GM12892 (cell line): ENCODE data around the gene GOLGA5.

Experiments
- POLR2A ChIP-seq: IDR thresholded peaks from 2 replicates; pipeline ENCODE4 v1.6.1; 2011; ENCODE audit warnings: low read depth, low read length, control low read depth
- TAF1 ChIP-seq: IDR thresholded peaks from 2 replicates; pipeline ENCODE4 v1.6.1; 2011; ENCODE audit warnings: low read depth, mild to moderate bottlenecking, control low read depth, low read length, borderline replicate concordance

DNA sequence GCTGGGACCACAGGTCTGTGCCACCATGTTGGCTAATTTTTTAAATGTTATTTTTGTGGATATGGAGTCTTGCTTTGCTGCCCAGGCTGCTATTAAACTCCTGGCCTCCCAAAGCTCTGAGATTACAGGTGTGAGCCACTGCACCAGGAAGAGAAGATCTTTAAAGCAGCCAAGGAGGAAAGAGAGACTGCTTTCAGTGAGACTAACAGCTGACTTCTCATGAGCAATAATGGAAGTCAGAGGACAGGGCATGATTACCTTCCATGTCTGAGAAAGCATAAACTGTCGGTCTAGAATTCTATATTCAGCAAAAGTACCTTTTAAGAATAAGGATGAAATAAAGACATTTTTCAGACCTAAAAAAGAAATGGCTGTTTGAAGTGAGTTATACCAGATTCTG lies 71.6 kb downstream of the GOLGA5 start:
- TF ChIP-seq TAF1 (no peak), POLR2A (no peak)
